ENCODE data around the gene AKAP13.
A peak's percentile ranks its signal among the peaks of the same experiment; 100 is the strongest.
"Not testable (repeated sequence)": the region's sequence is repeated elsewhere in the genome, so short reads cannot be mapped to it uniquely, and the experiment has no call there.

Gene AKAP13

DNA sequence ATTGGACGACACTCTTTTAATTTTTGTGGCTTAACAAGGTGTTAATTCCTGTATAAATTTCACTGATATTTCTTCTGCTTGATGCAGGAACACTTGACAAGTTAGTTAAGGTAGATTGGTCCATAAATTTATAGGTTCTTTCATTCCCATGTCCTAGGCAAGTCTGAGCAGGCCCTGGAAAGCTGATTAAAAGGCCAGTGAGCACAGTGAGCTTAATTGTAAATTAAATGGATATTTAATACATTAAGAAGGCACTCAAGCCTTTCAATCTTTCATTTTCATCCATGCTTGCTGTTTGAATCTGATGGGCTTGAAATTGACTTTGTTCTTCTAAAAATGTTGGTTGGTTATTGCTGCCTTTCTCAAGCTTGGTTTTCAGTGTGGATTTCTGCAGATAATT is 103.6 kb downstream of the AKAP13 start:
- DNase-seq (ENCODE audit: low spot score in 2 of 2); H3K4me3 ChIP-seq; H3K27me3 ChIP-seq (ENCODE audit: low read depth); H3K36me3 ChIP-seq (replicated peaks); H3K9me3 ChIP-seq: not testable (repeated sequence)
- peaks cover 36% of the 10 kb centered on the region for H3K4me1 ChIP-seq
- in situ Hi-C loops (cut with MboI; ENCODE audit: low sequenced_read_pairs): loop anchor here (10.0 kb wide), 2 partner anchors 189 to 351 kb away; no protein-coding TSS in a partner anchor

DNA sequence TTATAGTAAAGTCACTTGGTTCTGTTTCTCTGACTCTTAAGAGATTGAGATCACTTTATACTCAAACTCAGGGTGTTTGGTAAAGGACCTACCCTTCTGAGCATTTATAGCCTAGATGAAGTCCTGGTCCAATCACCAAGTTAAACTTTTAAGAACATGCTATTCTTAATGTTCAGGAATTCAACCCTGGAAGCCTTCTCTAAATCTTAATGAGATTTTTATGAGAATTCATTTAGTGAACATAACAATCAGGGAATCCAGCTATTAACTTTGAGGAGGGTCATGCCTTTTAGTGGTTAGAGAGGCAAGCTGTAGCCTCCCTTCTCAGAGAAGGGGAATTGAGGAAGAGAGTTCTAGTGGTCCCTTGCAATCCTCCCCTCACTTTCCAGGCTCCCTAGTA is 104.5 kb downstream of the AKAP13 start:
- not testable (repeated sequence) for H3K9me3 ChIP-seq; H3K27me3 ChIP-seq (ENCODE audit: low read depth); H3K4me3 ChIP-seq; H3K36me3 ChIP-seq (replicated peaks)
- H3K4me1 ChIP-seq: peaks cover 28% of the 10 kb centered on the region
- DNase-seq (ENCODE audit: low spot score in 2 of 2): peak in 1 of 2 experiments; percentile 31
- in situ Hi-C loops (cut with MboI; ENCODE audit: low sequenced_read_pairs): loop anchor here (10.0 kb wide), 2 partner anchors 190 to 350 kb away; no protein-coding TSS in a partner anchor

- peak; percentile 93 to 99 for DNase-seq (ENCODE audit: low spot score in 2 of 2)
- Histone ChIP-seq H3K4me3 (no peak overlapping the region), H3K36me3 (replicated peaks) (no peaks in the 10 kb centered on the region; the same call in 1 of the 2 replicates), H3K9me3 (no peaks in the 10 kb centered on the region), H3K4me1 (peaks cover 28% of the 10 kb centered on the region), H3K27me3 (ENCODE audit: low read depth) (no peaks in the 10 kb centered on the region)
- in situ Hi-C loops (cut with MboI; ENCODE audit: low sequenced_read_pairs): loop anchor here (10.0 kb wide), 2 partner anchors 191 to 349 kb away; no protein-coding TSS in a partner anchor
Measured at GRCh38 chr15:85485956-85486567, 105.7 kb downstream of the AKAP13 start.

DNA sequence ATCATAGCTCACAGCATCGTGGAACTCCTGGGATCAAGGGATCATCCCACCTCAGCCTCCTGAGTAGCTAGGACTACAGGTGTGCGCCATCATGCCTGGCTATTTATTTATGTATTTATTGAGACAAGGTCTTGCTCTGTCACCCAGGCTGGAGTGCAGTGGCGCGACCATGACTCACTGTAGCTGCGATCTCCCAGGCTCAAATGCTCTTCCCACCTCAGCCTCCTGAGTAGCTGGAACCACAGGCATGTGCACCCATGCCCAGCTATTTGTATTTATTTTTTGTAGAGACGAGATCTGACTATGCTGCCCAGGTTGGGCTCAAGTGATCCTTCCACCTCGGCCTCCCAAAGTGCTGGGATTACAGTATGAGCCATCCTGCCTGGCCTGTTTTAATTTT is 107.4 kb downstream of the AKAP13 start:
- not testable (repeated sequence) for H3K4me3 ChIP-seq; H3K27me3 ChIP-seq (ENCODE audit: low read depth); DNase-seq (ENCODE audit: low spot score in 2 of 2); H3K36me3 ChIP-seq (replicated peaks); H3K9me3 ChIP-seq
- H3K4me1 ChIP-seq: peaks cover 13% of the 10 kb centered on the region
- in situ Hi-C loops (cut with MboI; ENCODE audit: low sequenced_read_pairs): loop anchor here (10.0 kb wide), 2 partner anchors 193 to 347 kb away; no protein-coding TSS in a partner anchor

GRCh38 chr15:85488997-85489396 is 108.6 kb downstream of the AKAP13 start:
- H3K27me3 ChIP-seq (ENCODE audit: low read depth): no peaks in the 10 kb centered on the region
- in situ Hi-C loops (cut with MboI; ENCODE audit: low sequenced_read_pairs): loop anchor here (10.0 kb wide), 2 partner anchors 194 to 346 kb away; no protein-coding TSS in a partner anchor
- DNase-seq (ENCODE audit: low spot score in 2 of 2): no peak
- no peaks in the 10 kb centered on the region for H3K9me3 ChIP-seq
- peaks cover 5% of the 10 kb centered on the region for H3K4me1 ChIP-seq
- no peaks in the 10 kb centered on the region; the same call in 1 of the 2 replicates for H3K36me3 ChIP-seq (replicated peaks)
- H3K4me3 ChIP-seq: no peak overlapping the region

GRCh38 chr15:85489773-85490493 is 109.5 kb downstream of the AKAP13 start:
- in situ Hi-C loops (cut with MboI; ENCODE audit: low sequenced_read_pairs): loop anchor here (10.0 kb wide), 2 partner anchors 195 to 345 kb away; no protein-coding TSS in a partner anchor
- Histone ChIP-seq H3K4me3 (no peak overlapping the region), H3K36me3 (replicated peaks) (no peaks in the 10 kb centered on the region; the same call in 1 of the 2 replicates), H3K4me1 (peaks cover under 1% of the 10 kb centered on the region), H3K27me3 (ENCODE audit: low read depth) (no peaks in the 10 kb centered on the region), H3K9me3 (no peaks in the 10 kb centered on the region)
- no peak for DNase-seq (ENCODE audit: low spot score in 2 of 2)

DNA sequence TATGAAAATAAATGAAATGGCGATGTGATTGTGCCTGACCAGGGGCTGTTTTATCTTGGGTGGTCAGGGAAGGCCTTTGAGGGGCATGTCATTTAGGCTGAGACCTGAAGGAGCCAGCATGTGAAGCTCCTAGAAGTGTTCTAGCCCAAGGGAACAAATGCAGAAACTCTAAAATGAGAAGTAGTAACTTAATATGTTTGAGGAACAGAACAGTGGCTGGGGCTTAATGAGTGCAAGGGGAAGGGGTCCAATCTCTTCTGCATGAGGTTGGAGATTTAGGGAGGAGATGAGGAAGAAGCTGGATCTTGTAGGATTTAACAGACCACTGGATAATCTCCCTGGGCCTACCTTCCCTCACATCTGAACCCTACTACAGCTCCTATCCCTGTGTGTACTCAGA is 110.5 kb downstream of the AKAP13 start:
- Histone ChIP-seq H3K27me3 (ENCODE audit: low read depth) (no peaks in the 10 kb centered on the region), H3K4me3 (no peak overlapping the region), H3K4me1 (peaks cover 4% of the 10 kb centered on the region), H3K9me3 (no peaks in the 10 kb centered on the region), H3K36me3 (replicated peaks) (no peaks in the 10 kb centered on the region; the same call in 1 of the 2 replicates)
- in situ Hi-C loops (cut with MboI; ENCODE audit: low sequenced_read_pairs): no loop called here
- no peak for DNase-seq (ENCODE audit: low spot score in 2 of 2)

GRCh38 chr15:85491691-85492090 is 111.3 kb downstream of the AKAP13 start:
- H3K27me3 ChIP-seq (ENCODE audit: low read depth): no peaks in the 10 kb centered on the region
- no peaks in the 10 kb centered on the region; the same call in 1 of the 2 replicates for H3K36me3 ChIP-seq (replicated peaks)
- no peak overlapping the region for H3K4me3 ChIP-seq
- no peak for DNase-seq (ENCODE audit: low spot score in 2 of 2)
- H3K9me3 ChIP-seq: no peaks in the 10 kb centered on the region
- in situ Hi-C loops (cut with MboI; ENCODE audit: low sequenced_read_pairs): no loop called here
- H3K4me1 ChIP-seq: peaks cover 13% of the 10 kb centered on the region

DNA sequence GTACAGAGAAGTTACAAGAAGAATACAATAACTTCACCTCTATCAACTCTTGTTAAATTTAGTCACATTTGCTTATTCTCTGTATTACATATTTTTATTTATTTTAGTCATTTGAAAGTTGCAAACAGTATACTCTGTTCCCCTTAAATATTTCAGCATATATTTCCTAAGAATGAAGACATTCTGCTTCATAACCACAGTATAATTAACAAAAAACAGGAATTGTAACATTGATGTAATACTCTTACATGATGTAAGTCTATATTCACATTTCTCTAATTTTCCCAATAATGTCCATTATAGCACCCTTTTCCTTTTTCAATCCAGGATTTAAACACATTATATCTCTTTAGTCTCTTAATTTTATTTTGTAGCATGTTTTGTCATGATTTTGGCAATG is 112.0 kb downstream of the AKAP13 start:
- DNase-seq (ENCODE audit: low spot score in 2 of 2): no peak
- Histone ChIP-seq H3K4me1 (peaks cover 19% of the 10 kb centered on the region), H3K36me3 (replicated peaks) (no peaks in the 10 kb centered on the region; the same call in 1 of the 2 replicates), H3K9me3 (no peaks in the 10 kb centered on the region), H3K27me3 (ENCODE audit: low read depth) (no peaks in the 10 kb centered on the region), H3K4me3 (no peak overlapping the region)
- in situ Hi-C loops (cut with MboI; ENCODE audit: low sequenced_read_pairs): no loop called here

GRCh38 chr15:85493260-85493659 is 112.9 kb downstream of the AKAP13 start:
- H3K27me3 ChIP-seq (ENCODE audit: low read depth): no peaks in the 10 kb centered on the region
- in situ Hi-C loops (cut with MboI; ENCODE audit: low sequenced_read_pairs): no loop called here
- no peaks in the 10 kb centered on the region; the same call in 1 of the 2 replicates for H3K36me3 ChIP-seq (replicated peaks)
- peaks cover 19% of the 10 kb centered on the region for H3K4me1 ChIP-seq
- no peak overlapping the region for H3K4me3 ChIP-seq
- no peaks in the 10 kb centered on the region for H3K9me3 ChIP-seq
- DNase-seq (ENCODE audit: low spot score in 2 of 2): no peak

- DNase-seq (ENCODE audit: low spot score in 2 of 2): no peak
Measured at GRCh38 chr15:85494048-85494777, 113.8 kb downstream of the AKAP13 start.

DNA sequence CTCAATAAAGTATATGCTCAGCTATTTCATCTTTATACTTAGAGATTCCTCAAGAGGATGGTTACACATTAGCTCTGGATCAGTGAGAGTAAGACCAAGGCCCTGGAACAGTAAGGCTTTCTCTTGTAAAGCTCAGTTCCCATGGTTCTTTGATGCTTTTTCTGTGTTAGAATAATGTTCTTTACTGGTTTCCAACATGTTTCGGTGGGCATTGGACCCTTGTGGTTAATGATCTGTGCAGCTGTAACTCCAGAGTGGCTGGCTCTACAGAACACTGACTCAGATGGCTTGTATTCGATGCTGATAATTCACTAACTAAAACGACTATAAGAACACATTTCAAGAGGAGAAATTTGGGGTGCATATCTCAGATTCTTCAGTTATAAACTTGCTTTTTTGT is 114.7 kb downstream of the AKAP13 start:
- H3K4me3 ChIP-seq: no peak overlapping the region
- no peak for DNase-seq (ENCODE audit: low spot score in 2 of 2)
- no peaks in the 10 kb centered on the region for H3K27me3 ChIP-seq (ENCODE audit: low read depth)
- peaks cover 33% of the 10 kb centered on the region for H3K4me1 ChIP-seq
- H3K36me3 ChIP-seq (replicated peaks): no peaks in the 10 kb centered on the region; the same call in 1 of the 2 replicates
- in situ Hi-C loops (cut with MboI; ENCODE audit: low sequenced_read_pairs): no loop called here
- H3K9me3 ChIP-seq: no peaks in the 10 kb centered on the region

More at GRCh38 chr15:85494048-85494777, 113.8 kb downstream of the AKAP13 start:
- Histone ChIP-seq H3K9me3 (no peaks in the 10 kb centered on the region), H3K27me3 (ENCODE audit: low read depth) (no peaks in the 10 kb centered on the region), H3K36me3 (replicated peaks) (no peaks in the 10 kb centered on the region; the same call in 1 of the 2 replicates), H3K4me3 (no peak overlapping the region), H3K4me1 (peaks cover 24% of the 10 kb centered on the region)
- in situ Hi-C loops (cut with MboI; ENCODE audit: low sequenced_read_pairs): no loop called here

DNA sequence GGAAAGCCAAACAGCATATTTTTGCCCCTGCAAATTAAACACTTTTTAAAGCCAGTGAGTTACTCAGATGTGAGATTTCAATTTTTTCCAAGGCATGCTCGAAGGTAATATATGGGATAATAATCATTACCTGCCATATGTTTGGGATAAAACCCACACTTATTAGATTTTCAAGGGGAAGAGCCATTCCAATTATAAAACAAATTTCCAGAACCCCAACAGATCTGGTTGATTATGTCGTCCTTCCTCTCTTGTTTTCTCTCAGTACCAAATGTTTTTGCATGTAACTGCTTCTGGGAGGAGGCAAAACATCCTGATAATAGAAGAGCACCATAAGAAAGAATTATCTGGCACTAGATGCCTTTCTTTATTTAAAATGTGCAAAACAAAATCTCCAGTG is 115.1 kb downstream of the AKAP13 start:
- H3K27me3 ChIP-seq (ENCODE audit: low read depth): no peaks in the 10 kb centered on the region
- peaks cover 37% of the 10 kb centered on the region for H3K4me1 ChIP-seq
- H3K4me3 ChIP-seq: no peak overlapping the region
- in situ Hi-C loops (cut with MboI; ENCODE audit: low sequenced_read_pairs): no loop called here
- no peaks in the 10 kb centered on the region for H3K9me3 ChIP-seq
- DNase-seq (ENCODE audit: low spot score in 2 of 2): no peak
- H3K36me3 ChIP-seq (replicated peaks): no peaks in the 10 kb centered on the region
